Fibroblast of the aortic adventitia (primary cell): Measurements from ENCODE around the gene MYH7. TPM values are rescaled to one million over a fixed set of nuclear protein-coding genes. Genes with fewer than 3 reads are reported as not detected.

Source experiments
- DNase-seq: peaks from one replicate; pipeline ENCODE4 v3.0.0-alpha.2; 2010; ENCODE audit warnings: low read depth
- H3K4me3 ChIP-seq: 2 replicates; pipeline ENCODE4 v1.5.1; 2011; ENCODE audit warnings: low read depth, mild to moderate bottlenecking, control low read depth, low read length, moderate library complexity
- CTCF ChIP-seq: IDR thresholded peaks from 2 replicates; pipeline ENCODE4 v1.5.1; 2011; ENCODE audit warnings: mild to moderate bottlenecking, low read length, control low read depth, inconsistent platforms; ENCODE audit not compliant: insufficient read depth
- total RNA-seq: library from RNA; depleted of rRNA; stranded (reverse); fragments of >200 nt; gene quantifications from 2 replicates; pipeline ENCODE4 v1.2.3, GENCODE V29; 2012; ENCODE audit warnings: low replicate concordance

The MYH7 gene
- total RNA-seq, 1 donor: not detected

GRCh38 chr14:23411563-23412525 lies 23.6 kb downstream of the MYH7 start:
- H3K4me3 ChIP-seq: no peak overlapping the region
- no peak for DNase-seq
- no peak for TF ChIP-seq CTCF

DNA sequence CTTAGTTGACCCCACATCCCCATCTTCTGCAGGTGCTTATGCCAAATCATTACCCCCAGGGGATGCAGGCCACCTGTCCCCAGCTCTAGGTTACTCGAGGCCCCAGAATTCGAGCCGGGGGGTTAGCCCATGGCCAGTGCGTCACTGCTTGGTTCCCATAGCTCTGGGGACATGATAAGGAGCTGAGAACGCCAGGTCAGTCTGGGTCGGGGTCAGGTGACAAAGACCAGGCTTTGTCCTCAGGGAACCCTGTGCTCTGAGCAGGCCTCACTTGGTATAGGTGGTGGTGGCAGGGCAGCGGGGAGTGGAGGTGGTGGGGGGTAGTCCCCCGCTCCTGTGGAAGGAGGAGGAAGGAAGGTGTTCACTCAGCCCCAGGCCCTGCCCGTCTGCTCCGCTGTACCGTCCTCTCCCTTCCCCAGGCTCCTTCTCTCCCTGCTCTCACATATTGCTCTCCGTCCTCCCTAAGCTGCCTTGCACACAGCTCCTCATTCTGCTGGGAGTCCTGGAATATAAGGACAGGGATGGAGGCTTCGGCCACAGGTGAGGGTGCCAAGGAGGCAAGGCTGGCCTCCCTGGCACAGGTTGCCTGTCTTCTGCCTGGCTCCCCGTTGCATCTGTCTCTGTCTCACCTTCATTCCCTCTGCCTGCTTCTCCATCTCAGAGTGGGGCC lies 25.4 kb downstream of the MYH7 start:
- no peak for DNase-seq
- no peak for TF ChIP-seq CTCF
- no peak overlapping the region for H3K4me3 ChIP-seq

DNA sequence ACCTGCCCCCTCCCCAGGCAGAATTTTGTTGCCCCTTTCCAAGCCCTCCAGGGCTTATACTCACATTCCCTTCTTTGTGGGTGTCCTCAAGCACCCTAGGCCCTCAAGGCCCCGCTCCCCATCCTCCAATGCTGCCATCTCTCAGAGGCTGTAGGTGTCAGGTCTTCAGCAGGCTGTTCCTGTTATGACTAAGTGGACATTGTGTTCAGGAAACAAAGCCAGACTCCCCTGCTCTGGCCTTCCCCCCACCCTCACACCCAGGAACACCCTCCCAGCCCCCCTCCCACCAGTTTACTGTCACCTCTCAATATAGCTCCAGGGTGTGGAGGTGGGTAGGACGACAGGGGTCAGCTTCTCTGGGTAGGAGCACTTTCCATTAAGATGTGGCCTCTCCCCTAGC lies 26.0 kb downstream of the MYH7 start:
- no peak for TF ChIP-seq CTCF
- H3K4me3 ChIP-seq: no peak overlapping the region
- no peak for DNase-seq

DNA sequence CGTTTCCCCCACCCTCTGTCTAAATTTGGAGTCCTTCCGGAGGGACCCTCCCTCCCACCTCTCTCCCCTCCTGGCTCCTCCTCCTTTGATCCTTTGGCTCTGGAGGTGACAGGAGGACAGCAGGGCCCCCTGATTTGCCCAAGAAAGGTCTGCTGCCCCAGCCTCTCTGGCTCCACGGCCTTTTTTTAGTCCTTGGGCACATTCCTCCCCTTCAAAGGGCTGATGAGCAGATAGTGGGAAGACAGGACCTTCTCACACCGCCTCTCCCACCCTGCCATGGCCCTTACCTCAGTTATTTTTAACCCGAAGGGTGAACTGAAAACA lies 27.2 kb downstream of the MYH7 start:
- H3K4me3 ChIP-seq: no peak overlapping the region
- TF ChIP-seq CTCF: no peak
- DNase-seq: no peak

DNA sequence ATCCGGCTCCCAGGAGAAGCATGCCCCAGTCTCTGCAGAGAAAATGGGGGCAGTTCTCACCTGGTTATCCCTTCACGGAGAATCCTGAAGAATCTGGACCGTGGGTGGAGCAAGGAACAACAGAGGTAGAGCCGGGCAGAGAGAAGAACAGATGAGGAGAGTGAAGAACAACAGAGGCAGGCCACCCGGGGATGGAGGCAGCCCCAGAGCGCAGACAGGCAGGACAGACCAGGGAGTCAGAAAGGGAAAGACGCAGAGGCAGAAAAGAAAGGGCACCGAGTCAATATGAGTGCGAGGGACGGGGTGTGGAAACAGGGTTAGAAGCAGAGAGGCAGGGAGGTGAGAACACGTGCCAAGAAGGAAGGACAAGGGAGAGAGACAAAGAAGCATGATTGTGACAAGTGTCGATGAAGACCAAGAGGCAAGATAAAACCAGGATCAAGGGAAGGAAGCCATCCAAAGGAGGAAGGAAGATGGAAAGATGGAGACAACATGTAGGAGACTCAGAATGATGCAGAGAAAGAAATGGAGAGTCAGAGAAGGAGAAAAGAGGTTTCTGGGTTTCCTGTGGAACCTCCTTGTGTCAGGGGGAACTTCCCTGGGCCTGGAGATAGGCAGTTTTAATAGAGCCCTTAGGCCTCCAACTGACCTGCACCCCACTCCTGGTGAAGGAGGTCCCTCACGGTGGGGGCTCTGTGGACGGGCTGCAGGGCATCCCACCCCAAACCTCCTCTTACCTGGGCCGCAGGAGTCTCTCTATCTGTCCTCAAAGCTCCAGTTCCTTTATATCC lies 27.7 kb downstream of the MYH7 start, which contains the start of gene MYH6:
Gene MYH6 (minus strand): TSS at position 758 of the 791 bp plus-strand sequence. CDS start 1,050 bp downstream, outside the sequence.
- no peak for TF ChIP-seq CTCF
- no peak for DNase-seq
- no peak within 1 kb of the TSS for H3K4me3 ChIP-seq

DNA sequence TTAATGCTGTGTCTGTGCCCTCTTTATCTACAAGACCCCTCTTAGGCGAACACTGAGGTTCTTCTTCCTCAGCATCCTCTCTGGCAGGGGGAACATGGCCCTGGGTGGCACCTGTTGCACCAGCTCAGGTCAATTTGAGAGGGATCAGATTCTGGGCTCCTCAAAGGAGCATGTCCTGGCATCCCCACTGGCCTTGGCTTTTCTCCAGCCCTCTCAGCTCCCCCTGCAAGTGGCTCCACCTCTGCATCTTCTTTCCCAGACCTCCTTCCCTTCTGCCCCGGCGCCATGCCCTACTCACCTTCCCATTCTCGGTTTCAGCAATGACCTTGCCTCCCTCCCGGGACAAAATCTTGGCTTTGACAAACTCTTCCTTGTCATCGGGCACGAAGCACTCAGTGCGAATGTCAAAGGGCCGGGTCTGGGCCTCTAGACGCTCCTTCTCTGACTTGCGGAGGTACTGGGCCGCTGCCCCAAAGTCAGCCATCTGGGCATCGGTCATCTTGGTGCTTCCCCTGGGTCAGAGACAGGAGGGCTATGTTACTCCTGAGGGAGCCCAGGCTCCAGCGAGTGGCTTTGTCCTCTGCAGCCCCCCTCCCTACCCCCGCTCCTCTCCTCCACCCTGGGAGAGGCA lies 28.6 kb downstream of the MYH7 start:
- no peak overlapping the region for H3K4me3 ChIP-seq
- no peak for DNase-seq
- no peak for TF ChIP-seq CTCF
